Neural progenitor cell (in vitro differentiated cells): ENCODE measurements around the gene ANKAR. TPM values are rescaled to one million over a fixed set of nuclear protein-coding genes. Genes with fewer than 3 reads are reported as not detected.

Experiments used
- DNase-seq: peaks from one replicate; pipeline ENCODE4 v3.0.0-alpha.2; 2016; ENCODE audit warnings: low spot score
- H2AFZ ChIP-seq: fragments of 200-600 bp; sonication (generic); replicated peaks from 2 replicates; pipeline ENCODE4 v1.6.1; 2016; ENCODE audit warnings: antibody characterized with exemption
- H3F3A ChIP-seq: fragments of 200-600 bp; sonication (generic); 2 replicates; pipeline ENCODE4 v1.6.1; 2016; ENCODE audit warnings: antibody characterized with exemption, low read depth
- H3K27ac ChIP-seq: fragments of 200-600 bp; sonication (generic); 2 replicates; pipeline ENCODE4 v1.5.1; 2016; ENCODE audit warnings: mild to moderate bottlenecking
- H3K27me3 ChIP-seq: fragments of 200-600 bp; sonication (generic); 2 replicates; pipeline ENCODE4 v1.6.1; 2016; ENCODE audit warnings: mild to moderate bottlenecking, moderate library complexity
- H3K36me3 ChIP-seq: fragments of 200-600 bp; sonication (generic); 2 replicates; pipeline ENCODE4 v1.5.1; 2016
- H3K4me1 ChIP-seq: fragments of 200-600 bp; sonication (generic); 2 replicates; pipeline ENCODE4 v1.6.1; 2016; ENCODE audit warnings: mixed run types
- H3K4me2 ChIP-seq: fragments of 200-600 bp; sonication (generic); 2 replicates; pipeline ENCODE4 v1.6.1; 2016
- H3K4me3 ChIP-seq: fragments of 200-600 bp; sonication (generic); 2 replicates; pipeline ENCODE4 v1.5.1; 2016
- H3K79me2 ChIP-seq: fragments of 200-600 bp; sonication (generic); 2 replicates; pipeline ENCODE4 v1.6.1; 2016; ENCODE audit warnings: low read depth
- H3K9ac ChIP-seq: fragments of 200-600 bp; sonication (generic); 2 replicates; pipeline ENCODE4 v1.6.1; 2016
- H3K9me3 ChIP-seq: fragments of 200-600 bp; sonication (generic); 2 replicates; pipeline ENCODE4 v1.5.1; 2016; ENCODE audit warnings: low read depth
- H4K20me1 ChIP-seq: fragments of 200-600 bp; sonication (generic); 2 replicates; pipeline ENCODE4 v1.6.1; 2016; ENCODE audit warnings: low read depth
- H3K27ac Mint-ChIP-seq: 3 replicates; pipeline ENCODE4 v1.8.0; 2021; ENCODE audit warnings: mixed read lengths
- H3K27me3 Mint-ChIP-seq: 2 replicates; pipeline ENCODE4 v1.8.0; 2022; ENCODE audit warnings: low read depth, mild to moderate bottlenecking, inconsistent platforms, moderate library complexity, mixed read lengths; ENCODE audit not compliant: insufficient read depth
- H3K36me3 Mint-ChIP-seq: 3 replicates; pipeline ENCODE4 v1.8.0; 2021; ENCODE audit warnings: mixed read lengths
- H3K4me1 Mint-ChIP-seq: 3 replicates; pipeline ENCODE4 v1.8.0; 2021; ENCODE audit warnings: mixed read lengths
- H3K4me3 Mint-ChIP-seq: 3 replicates; pipeline ENCODE4 v1.8.0; 2021; ENCODE audit warnings: mild to moderate bottlenecking, moderate library complexity, mixed read lengths
- H3K9me3 Mint-ChIP-seq: 3 replicates; pipeline ENCODE4 v1.8.0; 2020; ENCODE audit warnings: mixed read lengths
- CTCF ChIP-seq: fragments of 200-600 bp; sonication (generic); IDR thresholded peaks from 2 replicates; pipeline ENCODE4 v1.5.1; 2017; ENCODE audit warnings: antibody characterized with exemption, mild to moderate bottlenecking
- EZH2 ChIP-seq: fragments of 200-600 bp; sonication (generic); IDR thresholded peaks from 2 replicates; pipeline ENCODE4 v1.6.1; 2017; ENCODE audit warnings: antibody characterized with exemption, mild to moderate bottlenecking, moderate library complexity
- EZH2phosphoT487 ChIP-seq: fragments of 200-600 bp; sonication (generic); IDR thresholded peaks from 2 replicates; pipeline ENCODE4 v1.6.1; 2017; ENCODE audit warnings: antibody characterized with exemption
- total RNA-seq: library from RNA; depleted of rRNA; stranded (reverse); fragments of >200 nt; gene quantifications from 2 replicates; pipeline ENCODE4 v1.2.3, GENCODE V29; 2015; ENCODE audit warnings: low replicate concordance

Gene ANKAR
- total RNA-seq, 1 donor from 2014 or later, result 12.0 TPM

GRCh38 chr2:189639007-189639609 lies 35.4 kb upstream of the ANKAR start:
- H3K4me1 ChIP-seq, result peaks cover 8% of the 10 kb centered on the region
- no peak overlapping the region for H3K9ac ChIP-seq
- TF ChIP-seq CTCF (no peak), EZH2phosphoT487 (no peak), EZH2 (no peak)
- no peaks in the 10 kb centered on the region for H4K20me1 ChIP-seq
- no peak overlapping the region for H3K27ac ChIP-seq
- Mint-ChIP-seq H3K9me3 (no peaks in the 10 kb centered on the region), H3K4me3 (no peak overlapping the region), H3K36me3 (no peaks in the 10 kb centered on the region), H3K4me1 (peaks cover 3% of the 10 kb centered on the region), H3K27me3 (peaks cover 2% of the 10 kb centered on the region), H3K27ac (no peak overlapping the region)
- DNase-seq, result no peak
- no peak overlapping the region for H3K4me2 ChIP-seq
- H3K9me3 ChIP-seq, result no peaks in the 10 kb centered on the region
- no peak overlapping the region for H2AFZ ChIP-seq
- no peaks in the 10 kb centered on the region for H3K79me2 ChIP-seq
- no peaks in the 10 kb centered on the region for H3K27me3 ChIP-seq
- no peaks in the 10 kb centered on the region for H3K36me3 ChIP-seq
- peaks cover 7% of the 10 kb centered on the region for H3F3A ChIP-seq
- no peak overlapping the region for H3K4me3 ChIP-seq

- Histone ChIP-seq H3K4me1 (peaks cover 8% of the 10 kb centered on the region), H3K9me3 (no peaks in the 10 kb centered on the region), H4K20me1 (no peaks in the 10 kb centered on the region), H3K27me3 (no peaks in the 10 kb centered on the region), H3K79me2 (no peaks in the 10 kb centered on the region), H3F3A (peaks cover 7% of the 10 kb centered on the region), H3K4me2 (no peak overlapping the region), H3K36me3 (no peaks in the 10 kb centered on the region), H3K9ac (no peak overlapping the region), H3K4me3 (no peak overlapping the region), H2AFZ (no peak overlapping the region), H3K27ac (peak overlapping the region; percentile 7)
- Mint-ChIP-seq H3K27me3 (peaks cover 2% of the 10 kb centered on the region), H3K36me3 (no peaks in the 10 kb centered on the region), H3K9me3 (no peaks in the 10 kb centered on the region), H3K27ac (no peak overlapping the region), H3K4me1 (peaks cover 3% of the 10 kb centered on the region), H3K4me3 (no peak overlapping the region)
- TF ChIP-seq EZH2phosphoT487, result no peak
- no peak for TF ChIP-seq EZH2
- no peak for TF ChIP-seq CTCF
- peak; percentile 37 for DNase-seq
Observed at GRCh38 chr2:189641002-189641401, 33.5 kb upstream of the ANKAR start.

- H4K20me1 ChIP-seq, result no peaks in the 10 kb centered on the region
- no peak for DNase-seq
- no peak overlapping the region for H2AFZ ChIP-seq
- H3K27ac ChIP-seq, result no peak overlapping the region
- no peaks in the 10 kb centered on the region for H3K9me3 Mint-ChIP-seq
- no peak overlapping the region for H3K4me3 ChIP-seq
- peaks cover 3% of the 10 kb centered on the region for H3K4me1 Mint-ChIP-seq
- H3K4me3 Mint-ChIP-seq, result no peak overlapping the region
- H3K27ac Mint-ChIP-seq, result no peak overlapping the region
- no peaks in the 10 kb centered on the region for H3K79me2 ChIP-seq
- H3K27me3 ChIP-seq, result no peaks in the 10 kb centered on the region
- H3F3A ChIP-seq, result peaks cover 7% of the 10 kb centered on the region
- no peak overlapping the region for H3K9ac ChIP-seq
- H3K4me1 ChIP-seq, result peaks cover 8% of the 10 kb centered on the region
- TF ChIP-seq EZH2phosphoT487, result no peak
- no peak for TF ChIP-seq CTCF
- TF ChIP-seq EZH2, result no peak
- H3K9me3 ChIP-seq, result no peaks in the 10 kb centered on the region
- H3K36me3 ChIP-seq, result no peaks in the 10 kb centered on the region
- H3K4me2 ChIP-seq, result no peak overlapping the region
- H3K27me3 Mint-ChIP-seq, result peaks cover 2% of the 10 kb centered on the region
- H3K36me3 Mint-ChIP-seq, result no peaks in the 10 kb centered on the region
Observed at GRCh38 chr2:189641590-189641989, 32.9 kb upstream of the ANKAR start.
